ENCODE results near the gene TYK2.
"Not testable (repeated sequence)": the region's sequence is repeated elsewhere in the genome, so short reads cannot be mapped to it uniquely, and the experiment has no call there.

TYK2 gene

DNA sequence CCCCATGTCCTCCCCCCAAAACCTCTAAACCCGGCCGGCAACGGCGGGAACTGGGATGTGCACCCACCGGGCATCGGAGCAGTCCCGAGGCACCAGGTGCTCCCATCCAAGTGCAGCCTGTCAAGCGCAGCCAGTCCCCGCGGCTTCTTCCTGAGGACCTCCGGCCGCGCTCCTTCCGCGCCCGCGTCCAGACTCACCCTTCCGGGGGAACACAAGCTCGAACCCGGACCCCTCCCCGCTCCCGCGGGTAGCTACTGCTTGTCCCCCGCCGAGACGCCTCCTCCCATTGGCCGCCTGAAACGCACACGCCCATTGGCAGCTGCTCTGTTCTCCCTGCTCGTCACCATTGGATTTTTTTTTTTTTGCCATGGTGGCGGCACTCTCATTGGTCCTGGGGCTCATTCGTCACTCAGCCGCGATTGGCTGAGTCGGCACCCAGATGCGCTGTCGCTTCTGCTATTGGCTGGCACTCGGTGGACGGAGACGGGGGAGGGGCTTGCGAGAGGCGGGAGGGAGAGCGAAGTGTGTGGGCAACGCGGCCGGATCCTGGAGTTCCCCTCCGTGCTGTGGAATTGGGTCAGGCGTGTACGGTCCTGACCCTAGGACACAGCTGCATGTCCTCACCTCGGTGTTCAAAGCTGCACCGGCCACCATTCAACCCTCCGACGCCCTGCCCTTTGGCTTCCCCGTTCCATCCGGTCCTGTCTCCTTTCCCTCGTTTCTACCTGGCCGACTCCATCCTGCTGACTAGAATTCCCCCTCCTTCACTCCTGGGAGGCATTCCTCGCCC is at the start of gene TYK2:
Gene TYK2 (minus strand): TSS at position 260 of the 790 bp plus-strand sequence. CDS start 2,166 bp downstream, outside the sequence.
- peak; percentile 80 to 98 for DNase-seq

DNA sequence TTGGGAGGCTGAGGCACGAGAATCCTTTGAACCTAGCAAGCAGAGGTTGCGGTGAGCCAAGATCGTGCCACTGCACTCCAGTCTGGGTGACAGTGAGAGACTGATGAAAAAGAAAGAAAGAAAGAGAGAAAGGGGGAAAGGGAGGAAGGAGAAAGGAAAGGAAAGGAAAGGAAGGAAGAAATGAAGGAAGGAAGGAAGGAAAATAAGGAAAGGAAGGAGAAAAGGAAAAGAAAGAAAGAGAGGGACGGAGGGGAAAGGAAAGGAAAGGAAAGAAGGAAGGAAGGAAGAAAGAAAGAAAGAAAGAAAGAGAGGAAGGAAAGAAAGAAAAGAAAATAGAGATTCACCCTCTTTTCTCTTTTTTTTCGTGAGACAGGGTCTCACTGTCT is 48.6 kb upstream of the TYK2 start:
- DNase-seq = no peak

DNA sequence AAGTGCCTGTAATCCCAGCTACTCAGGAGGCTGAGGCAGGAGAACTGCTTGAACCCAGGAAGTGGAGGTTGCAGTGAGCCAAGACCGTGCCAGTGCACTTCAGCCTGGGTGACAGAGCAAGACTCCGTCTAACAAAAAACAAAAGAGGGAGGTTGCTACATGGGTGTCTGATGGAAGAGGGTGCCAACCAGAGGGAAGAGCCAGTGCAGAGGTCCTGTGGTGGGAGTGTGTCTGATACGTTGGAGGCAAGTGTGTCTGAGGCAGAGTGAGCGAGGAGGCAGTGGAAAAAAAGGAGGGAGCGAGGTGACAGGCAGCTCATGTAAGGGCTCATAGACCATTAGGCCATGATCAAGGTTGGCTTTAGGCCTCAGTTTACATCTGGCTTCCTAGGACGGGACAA is 46.8 kb upstream of the TYK2 start:
- no peak for DNase-seq

DNA sequence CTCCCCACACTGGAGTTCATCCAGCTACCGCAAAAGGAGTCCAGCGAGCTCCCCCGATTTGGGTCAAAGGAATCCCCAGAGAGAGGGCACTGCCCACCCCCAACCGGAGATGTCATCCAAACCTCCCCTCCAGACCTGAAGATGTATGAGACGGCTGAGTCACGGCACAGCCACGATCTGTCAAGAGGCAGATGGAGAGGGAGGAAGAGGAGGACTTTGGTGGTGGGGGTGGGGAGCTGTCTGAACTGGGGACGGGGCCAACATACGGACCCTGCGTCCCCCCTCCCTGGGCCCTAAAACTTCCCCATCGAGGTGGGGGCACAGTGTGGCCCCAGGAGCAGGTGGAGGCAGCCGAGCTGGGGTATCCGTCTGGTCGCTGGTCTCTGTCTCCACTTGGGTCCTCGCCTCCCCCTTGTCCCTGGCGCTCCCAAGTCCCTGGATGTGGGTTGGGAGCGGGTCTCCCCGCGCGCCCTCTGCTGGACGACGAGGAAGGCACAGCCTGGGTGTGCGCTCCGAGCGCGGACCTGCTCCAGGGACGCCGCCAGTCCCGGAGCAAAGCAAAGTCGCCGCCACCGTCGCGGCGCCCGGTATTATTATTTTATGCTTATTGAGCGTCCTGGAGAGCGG is 43.8 kb upstream of the TYK2 start:
- no peak for DNase-seq

DNA sequence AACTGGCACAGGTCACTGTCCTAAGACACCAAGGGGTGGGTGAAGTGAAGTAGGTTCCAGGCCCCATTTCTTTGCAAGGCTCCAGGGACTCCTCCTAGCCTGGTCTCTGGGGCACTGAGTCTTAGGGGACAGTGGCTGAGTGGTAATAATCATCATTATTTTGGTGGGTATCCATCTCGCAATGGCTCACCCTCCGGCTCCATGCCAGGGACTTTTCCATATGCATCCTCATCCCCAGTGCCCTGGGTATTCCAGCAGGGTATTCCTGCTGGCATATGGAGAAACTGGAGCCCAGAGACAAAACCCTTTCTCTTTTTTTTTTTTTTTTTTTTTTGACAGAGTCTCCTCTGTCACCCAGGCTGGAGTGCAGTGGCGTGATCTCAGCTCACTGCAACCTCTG is 42.5 kb upstream of the TYK2 start:
- no peak for DNase-seq

DNA sequence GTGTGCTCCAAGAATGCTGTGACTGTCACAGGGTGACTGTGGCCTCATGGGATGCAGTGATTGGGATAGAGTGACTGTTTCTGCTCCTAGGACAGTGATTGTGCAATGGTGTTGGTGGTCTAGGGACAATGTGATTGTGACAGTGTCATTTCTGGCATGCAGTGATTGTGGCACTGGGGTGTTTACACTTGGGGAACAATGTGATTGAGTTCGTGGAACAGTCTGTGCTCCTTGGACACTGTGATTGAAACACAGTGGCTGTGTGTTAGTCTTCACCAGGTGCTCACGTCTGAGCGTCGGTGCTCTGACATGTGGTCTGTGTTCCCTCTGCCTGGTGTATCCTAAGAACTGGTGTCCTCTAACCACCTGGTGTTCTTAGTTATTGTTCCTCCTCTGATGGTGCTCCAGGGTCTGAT is 41.7 kb upstream of the TYK2 start:
- no peak for DNase-seq

DNA sequence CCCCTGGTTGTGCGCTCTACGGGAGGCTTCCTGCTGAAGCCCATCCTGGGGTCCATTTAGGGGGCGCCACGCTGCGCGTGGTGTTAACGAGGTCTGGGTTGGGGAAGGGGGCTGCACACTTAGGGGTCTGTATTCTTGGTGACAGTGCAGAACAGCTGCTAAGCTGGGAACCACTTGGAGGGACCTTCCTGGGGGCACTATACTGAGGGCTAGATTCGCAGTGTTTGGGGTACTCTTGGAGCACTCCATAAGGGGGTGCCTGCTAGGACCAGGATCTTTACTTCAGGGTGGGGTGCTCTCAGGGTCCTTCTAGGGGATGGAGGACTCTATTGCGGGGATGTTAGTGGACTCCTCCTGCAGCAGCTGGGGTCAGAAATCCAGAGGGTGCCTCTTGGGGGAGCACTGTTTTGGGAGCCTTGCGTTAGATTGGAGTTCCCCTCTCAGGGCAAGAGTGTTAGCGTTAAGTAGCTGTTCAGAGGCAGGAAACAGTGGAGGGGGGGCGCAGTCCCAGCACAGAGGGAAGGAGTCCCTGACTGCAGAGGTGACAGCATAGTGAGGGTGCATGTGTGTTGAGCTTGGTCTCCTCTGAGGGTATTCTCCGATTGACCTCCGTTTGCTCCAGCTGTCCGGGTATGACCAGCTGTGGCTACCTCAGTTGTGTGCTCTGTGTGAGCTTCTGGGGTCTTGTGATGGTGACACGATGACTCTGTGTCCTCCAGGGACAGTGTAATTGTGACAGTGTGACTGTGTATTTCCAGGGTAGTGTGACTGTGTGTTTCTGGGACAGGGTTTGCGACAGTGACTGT is 41.1 kb upstream of the TYK2 start:
- DNase-seq = no peak

DNA sequence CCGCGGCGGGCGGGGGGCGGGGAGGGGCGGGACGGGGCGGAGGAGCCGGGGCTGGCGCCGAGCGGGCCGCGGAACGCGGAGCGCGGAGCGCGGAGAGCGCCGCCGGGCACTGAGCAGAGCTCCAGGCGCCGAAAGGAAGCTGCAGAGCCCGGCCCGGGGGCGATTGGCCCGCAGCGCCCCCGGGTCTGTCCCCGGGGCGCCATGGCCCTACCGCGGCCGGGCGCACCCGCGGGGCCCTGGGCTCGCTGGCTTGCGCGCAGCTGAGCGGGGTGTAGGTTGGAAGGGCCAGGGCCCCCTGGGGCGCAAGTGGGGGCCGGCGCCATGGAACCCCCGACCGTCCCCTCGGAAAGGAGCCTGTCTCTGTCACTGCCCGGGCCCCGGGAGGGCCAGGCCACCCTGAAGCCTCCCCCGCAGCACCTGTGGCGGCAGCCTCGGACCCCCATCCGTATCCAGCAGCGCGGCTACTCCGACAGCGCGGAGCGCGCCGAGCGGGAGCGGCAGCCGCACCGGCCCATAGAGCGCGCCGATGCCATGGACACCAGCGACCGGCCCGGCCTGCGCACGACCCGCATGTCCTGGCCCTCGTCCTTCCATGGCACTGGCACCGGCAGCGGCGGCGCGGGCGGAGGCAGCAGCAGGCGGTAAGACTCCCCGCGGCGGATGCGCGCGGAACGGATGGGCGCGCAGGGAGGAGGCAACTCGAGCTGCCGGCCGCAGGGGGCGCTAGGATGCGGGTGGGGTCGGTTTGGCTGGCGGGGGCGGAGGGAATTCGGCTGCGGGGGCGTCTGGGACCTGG is 40.3 kb upstream of the TYK2 start, which contains the start of gene PDE4A:
Gene PDE4A (plus strand): TSS at position 95 of the 796 bp plus-strand sequence. CDS start 227 bp downstream, at position 322.
- no peak for DNase-seq

DNA sequence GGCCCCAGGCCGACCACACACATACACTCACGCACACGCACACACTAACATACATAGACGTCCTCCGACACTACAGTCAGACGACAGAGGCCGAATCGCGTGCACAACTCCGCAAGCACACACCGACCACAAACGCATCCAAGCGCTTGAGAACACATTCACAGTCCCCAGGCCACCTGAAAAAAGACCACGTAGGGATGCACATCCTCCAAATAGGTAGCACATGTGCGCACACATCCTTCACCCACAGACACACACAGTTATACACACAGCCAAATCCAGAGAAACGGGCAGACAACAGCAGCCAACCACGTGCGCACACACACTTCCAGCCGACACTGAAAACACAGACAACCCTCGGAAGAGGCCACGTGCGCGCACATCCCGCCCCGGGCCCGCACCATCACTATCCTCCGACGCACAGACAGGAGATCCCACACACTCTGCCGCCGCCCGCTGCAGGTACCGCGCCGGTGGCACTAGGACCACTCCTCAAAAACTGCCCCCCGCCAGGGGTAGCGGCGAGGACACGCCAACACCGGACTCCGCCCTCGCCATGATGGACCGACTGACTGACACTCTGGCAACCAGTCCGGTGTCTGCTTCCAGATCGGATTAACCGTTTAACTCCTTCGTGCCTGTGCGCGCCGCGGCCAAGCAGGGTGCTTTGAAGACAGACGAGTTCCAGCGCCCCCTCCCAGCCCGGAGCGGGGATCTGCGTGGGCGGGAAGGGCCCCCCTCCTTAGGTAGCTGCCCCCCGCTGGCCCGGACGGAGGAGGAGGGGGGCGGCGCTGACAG is 39.5 kb upstream of the TYK2 start:
- no peak for DNase-seq

DNA sequence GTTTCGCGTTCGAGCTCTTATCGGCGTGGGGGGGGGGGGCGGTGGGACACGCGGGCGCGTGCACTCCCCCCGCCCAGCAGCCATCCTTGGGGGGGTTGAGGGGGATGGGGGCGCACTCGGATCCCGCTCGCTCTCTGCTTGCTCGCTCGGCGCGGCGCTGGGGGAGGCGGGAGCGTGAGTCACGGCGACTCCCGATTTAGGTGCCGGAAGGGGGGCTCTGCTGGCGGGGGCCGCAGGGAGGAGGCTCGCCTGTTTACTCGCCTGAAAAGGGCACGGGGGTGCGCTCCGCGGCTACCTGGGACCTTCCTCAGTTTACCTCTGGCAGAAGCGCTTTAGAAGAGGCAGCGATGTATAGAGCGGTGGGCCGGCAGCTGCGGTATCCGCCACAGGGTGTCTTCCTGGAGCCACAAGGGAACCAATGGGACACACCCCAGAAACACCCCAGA is 38.9 kb upstream of the TYK2 start:
- DNase-seq = no peak

DNA sequence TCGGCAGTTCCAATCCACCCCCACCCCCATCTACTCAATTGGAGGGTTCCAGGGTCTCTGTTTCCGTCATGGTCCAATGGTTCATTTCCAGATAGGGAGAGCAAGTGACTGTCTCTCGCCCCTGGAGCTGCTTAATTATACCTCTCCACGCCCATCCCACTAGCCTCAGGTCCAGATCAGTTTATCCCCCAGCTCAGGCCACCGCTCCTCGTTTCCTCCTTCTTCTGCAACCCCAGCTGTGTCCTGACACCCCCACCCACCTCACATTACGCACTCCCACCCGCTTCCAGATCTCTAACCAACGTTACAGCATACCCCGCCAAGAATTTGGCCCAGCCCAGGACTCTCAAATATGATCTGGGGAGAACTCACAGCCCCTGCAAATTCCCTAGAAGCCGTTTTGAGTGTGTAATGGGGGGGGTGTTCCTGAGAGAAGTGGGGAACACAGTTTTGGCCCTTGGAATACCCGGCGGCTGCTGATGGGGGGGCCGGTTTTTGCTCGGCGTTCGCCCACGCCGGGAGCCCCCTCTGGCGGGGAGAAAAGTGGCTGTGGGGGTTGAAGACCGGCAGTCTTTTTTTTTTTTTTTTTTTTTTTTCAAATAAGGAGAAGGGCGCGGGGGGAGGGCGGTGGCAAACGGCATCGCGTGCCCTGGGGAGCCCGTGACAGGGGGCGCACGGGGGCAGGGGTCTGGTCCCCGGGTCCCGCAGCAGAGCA is 38.3 kb upstream of the TYK2 start:
- DNase-seq = no peak

DNA sequence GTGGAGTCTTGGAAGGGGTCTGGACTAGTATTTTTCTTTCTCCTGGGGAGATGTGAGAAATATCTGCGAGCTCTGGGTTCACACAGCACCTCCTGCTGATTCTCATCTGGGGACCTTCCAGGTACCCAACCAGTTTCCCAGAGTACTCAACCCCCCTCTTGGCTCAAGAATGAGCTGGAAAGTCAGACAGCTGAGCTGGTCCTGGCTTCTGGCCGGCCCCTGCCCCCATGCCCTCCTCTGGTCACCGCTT is 37.8 kb upstream of the TYK2 start:
- DNase-seq = no peak

DNA sequence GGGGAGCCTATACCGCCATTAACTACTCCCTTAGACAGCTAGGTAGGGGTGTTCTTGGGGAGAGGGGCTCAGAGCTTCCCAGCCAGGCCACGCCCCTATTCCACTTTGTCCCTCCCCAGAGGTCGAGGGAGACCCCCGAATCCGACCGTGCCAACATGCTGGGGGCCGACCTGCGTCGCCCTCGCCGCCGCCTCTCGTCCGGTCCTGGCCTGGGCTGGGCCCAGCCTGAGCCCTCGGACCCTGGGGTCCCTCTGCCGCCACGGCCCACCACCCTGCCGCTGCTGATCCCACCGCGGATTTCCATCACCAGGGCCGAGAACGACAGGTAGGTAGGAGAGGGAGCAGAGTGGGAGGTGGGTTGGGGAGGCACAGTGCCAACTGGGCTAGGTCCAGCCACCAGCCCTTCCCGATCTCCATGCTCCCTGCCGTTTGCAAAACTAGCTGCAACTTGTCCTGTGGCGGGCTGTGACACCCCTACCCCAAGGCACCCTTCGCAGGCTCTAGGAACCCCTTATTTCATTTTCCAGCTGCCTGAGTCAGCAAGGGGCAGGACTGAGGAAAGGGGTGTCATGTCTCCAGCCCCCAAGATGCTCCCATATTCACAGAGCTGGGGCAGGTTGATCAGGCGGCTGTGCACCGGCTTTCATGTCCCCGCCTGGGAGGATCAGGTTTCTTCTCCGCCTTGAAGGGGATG is 37.3 kb upstream of the TYK2 start:
- DNase-seq = no peak

DNA sequence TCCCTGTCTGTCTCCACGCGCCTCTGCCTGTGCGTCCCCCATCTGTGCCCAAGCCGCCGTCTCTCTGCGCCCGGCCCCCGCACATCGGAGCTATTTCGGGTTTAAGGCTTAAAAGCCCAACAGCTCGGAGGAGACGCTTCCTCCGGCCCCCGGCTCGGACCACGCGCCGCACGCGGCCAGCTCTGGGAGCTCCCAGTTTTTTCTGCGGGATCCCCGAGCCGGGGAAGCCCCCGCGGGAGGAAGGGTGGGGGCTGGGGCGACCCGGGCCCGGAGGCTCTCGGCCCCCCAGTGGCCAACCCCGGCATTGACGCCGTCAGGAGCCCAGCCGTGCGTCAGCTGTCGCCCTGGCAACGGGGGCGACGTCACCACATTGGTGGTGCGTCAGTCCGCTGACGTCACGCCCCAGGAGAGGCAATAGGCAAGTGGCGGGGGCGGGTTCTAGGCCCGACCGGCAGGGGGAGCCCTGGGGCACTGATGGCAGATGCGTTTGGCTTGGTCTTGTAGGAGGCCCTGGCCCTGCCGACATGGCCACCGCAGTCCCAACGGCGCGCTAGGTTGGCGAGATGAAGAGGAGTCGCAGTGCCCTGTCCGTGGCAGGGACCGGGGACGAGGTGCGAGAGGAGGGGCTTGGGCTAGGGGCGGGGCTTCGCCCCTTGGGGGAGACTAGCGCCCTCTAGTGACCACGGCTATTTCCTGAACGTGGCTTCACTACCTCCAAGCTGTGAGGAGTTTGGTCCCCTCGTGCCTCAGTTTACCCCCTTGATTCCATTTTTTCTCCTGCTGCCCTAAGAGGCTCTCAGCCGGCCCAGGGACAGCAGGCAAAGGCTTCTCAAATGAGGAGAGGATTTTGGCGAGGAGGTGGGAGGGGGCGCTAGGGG is 36.2 kb upstream of the TYK2 start:
- no peak for DNase-seq

DNA sequence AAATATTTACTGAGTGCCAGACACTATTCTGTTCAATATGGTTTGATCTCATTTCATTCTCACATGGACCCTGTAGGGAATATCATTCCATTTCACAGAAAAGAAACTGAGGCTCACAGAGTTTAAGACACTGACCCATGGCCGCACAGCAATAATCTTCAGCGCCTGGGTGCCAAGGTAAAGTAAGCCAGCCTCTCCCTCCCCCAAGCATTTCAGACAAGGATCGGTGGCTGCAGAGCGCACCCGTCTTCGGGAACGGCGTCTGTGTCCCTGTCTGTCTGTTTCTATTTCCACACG is 35.7 kb upstream of the TYK2 start:
- DNase-seq = no peak

DNA sequence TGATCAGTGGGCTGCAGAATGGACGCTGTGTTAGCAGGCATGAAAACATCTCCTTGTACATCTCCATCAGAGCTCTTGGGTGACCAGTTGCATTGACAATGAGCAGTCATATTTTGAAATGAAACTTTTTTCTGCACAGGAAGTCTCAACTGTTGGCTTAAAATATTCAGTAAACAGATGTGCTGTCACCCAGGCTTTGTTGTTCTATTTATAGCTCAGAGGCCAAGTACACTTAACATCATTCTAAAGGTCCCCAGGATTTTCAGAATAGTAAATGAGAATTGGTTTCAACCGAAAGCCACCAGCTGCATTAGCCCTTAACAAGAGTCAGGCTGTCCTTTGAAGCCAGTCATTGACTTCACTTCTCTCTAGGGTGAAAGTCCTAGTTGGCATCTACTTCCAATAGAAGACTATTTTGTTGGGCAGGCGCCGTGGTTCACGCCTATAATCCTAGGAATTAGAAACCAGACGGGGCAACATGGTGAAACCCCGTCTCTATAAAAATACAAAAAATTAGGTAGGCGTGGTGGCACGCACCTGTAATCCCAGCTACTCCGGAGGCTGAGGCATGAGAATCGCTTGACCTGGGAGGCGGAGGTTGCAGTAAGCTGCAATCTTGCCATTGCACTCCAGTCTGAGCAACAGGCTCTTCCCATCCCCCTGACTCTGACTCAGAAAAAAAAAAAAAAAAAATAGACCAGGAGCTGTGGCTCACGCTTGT is 32.0 kb upstream of the TYK2 start:
- DNase-seq = no peak

DNA sequence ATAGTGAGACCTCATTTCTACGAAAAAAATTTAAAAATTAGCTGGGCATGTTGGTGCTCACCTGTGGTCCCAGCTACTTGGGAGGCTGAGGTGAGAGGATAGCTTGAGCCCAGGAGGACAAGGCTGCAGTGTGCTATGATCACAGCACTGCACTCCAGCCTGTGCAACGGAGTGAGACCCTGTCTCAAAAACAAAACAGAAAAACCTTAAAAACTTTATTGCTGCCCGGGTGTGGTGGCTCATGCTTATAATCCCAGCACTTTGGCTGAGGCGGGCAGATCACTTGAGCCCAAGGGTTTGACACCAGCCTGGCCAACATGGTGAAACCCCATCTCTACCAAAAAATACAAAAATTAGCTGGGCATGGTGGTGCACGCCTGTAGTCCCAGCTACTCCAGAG is 30.9 kb upstream of the TYK2 start:
- DNase-seq = not testable (repeated sequence)

DNA sequence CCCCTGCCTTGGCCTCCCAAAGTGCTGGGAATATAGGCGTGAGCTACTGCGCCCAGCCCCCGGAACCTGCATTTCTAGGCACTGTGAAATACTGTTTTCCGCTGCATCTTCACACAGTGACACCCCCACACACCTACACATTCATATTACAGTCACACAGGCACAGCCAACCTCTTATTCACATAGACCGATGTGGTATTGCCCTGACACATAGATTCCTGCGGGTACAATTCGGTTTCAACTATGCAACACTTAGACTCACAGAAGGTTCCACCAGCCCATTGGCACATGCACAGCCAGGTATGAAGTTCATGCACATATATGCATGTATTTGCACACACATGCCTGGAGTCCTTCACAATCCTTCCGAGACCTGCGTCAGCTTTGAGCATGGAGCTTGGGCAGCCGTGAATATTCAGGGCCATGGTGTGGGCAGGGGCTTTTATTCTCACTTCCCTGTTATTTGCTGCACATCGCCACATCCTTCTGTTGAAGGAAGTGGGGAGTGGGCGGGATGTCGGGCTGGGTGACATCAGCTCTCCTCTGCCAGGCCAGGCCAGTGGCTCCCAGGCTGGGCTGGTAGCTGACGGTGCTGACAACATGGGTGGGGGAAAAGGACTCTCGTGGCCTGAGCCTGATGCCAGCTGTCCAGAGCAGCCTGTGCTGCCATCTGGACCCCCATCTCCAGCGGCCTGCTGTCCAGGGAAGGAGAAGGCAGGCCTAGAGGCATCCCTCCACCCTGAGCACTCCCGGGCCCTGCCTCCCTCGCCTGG is 28.3 kb upstream of the TYK2 start:
- no peak for DNase-seq

DNA sequence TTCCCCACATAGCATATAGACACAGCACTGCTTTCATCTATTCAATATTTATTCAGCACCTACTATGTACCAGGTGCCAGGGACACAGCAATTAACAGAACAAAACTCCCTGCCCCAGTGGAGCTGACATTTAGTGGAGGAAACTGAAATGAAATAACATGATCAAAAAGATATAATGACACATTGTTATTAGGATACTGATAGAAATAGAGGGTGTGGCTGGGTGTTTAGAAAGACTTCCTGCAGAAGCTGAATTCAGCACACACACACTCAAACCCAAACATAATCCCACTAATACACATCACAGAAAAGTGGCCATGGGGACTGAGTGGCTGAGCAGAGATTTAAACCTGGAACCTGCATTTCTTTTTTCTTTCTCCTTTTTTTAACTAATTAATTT is 26.7 kb upstream of the TYK2 start:
- DNase-seq = no peak
